ENCODE results near the gene PIEZO1.
A peak's percentile ranks its signal among the peaks of the same experiment; 100 is the strongest.

Gene PIEZO1

GRCh38 chr16:88806491-88807111, 21.6 kb upstream of the PIEZO1 start:
- Histone ChIP-seq H3K4me3 (ENCODE audit: low read depth, low read length) (no peak overlapping the region), H3K9ac (ENCODE audit: low read length) (no peak overlapping the region), H4K8ac (ENCODE audit: low read depth, low read length) (no peak overlapping the region), H3K18ac (ENCODE audit: low read length) (no peak overlapping the region), H3K4me2 (ENCODE audit: low read length) (no peak overlapping the region), H2BK120ac (ENCODE audit: insufficient read depth, low read length, poor library complexity) (no peak overlapping the region), H4K91ac (ENCODE audit: low read depth, low read length) (no peak overlapping the region), H3K9me3 (ENCODE audit: insufficient read depth, low read depth, low read length) (no peaks in the 10 kb centered on the region), H3K79me2 (ENCODE audit: control insufficient read depth, insufficient read depth, low read length, poor library complexity) (peaks cover 14% of the 10 kb centered on the region), H3K27ac (ENCODE audit: low read depth, low read length) (no peak overlapping the region), H3K23ac (ENCODE audit: low read length) (no peak overlapping the region), H2AFZ (ENCODE audit: insufficient read depth, low read length, poor library complexity) (no peak overlapping the region), H2AK5ac (ENCODE audit: low read length) (no peak overlapping the region), H3K36me3 (ENCODE audit: control insufficient read depth in 1 of 2, insufficient read depth in 2 of 2, low read length in 2 of 2) (peaks cover 51% of the 10 kb centered on the region in 2 experiments), H3K27me3 (ENCODE audit: insufficient read depth, low read length) (no peaks in the 10 kb centered on the region), H3K4me1 (ENCODE audit: control insufficient read depth in 1 of 2, insufficient read depth in 2 of 2, low read length in 2 of 2) (peaks cover 17 to 30% of the 10 kb centered on the region in 2 experiments), H2BK5ac (ENCODE audit: low read depth, low read length, poor library complexity) (no peak overlapping the region), H3K4ac (ENCODE audit: low read depth, low read length) (no peak overlapping the region), H3K14ac (ENCODE audit: low read length) (no peak overlapping the region), H4K12ac (ENCODE audit: low read depth, low read length) (no peak overlapping the region), H3K79me1 (ENCODE audit: low read length) (peaks cover 15% of the 10 kb centered on the region), H2BK12ac (ENCODE audit: low read length) (no peak overlapping the region)
- no peak for DNase-seq
- no CpG with 5 or more reads among the region's 27 CpGs for WGBS (ENCODE audit: extremely low coverage, insufficient coverage, insufficient read length)

- peaks cover 9% of the 10 kb centered on the region for H3K79me1 ChIP-seq (ENCODE audit: low read length)
- H2AK5ac ChIP-seq (ENCODE audit: low read length): no peak overlapping the region
- H3K4me3 ChIP-seq (ENCODE audit: low read depth, low read length): peak overlapping the region; percentile 43
- no peak overlapping the region for H2BK5ac ChIP-seq (ENCODE audit: low read depth, low read length, poor library complexity)
- H3K27ac ChIP-seq (ENCODE audit: low read depth, low read length): no peak overlapping the region
- peaks cover 9% of the 10 kb centered on the region for H3K79me2 ChIP-seq (ENCODE audit: control insufficient read depth, insufficient read depth, low read length, poor library complexity)
- no peak overlapping the region for H2BK12ac ChIP-seq (ENCODE audit: low read length)
- no peak overlapping the region for H3K23ac ChIP-seq (ENCODE audit: low read length)
- peaks cover 15 to 25% of the 10 kb centered on the region in 2 experiments for H3K4me1 ChIP-seq (ENCODE audit: control insufficient read depth in 1 of 2, insufficient read depth in 2 of 2, low read length in 2 of 2)
- no peaks in the 10 kb centered on the region for H3K27me3 ChIP-seq (ENCODE audit: insufficient read depth, low read length)
- H3K36me3 ChIP-seq (ENCODE audit: control insufficient read depth in 1 of 2, insufficient read depth in 2 of 2, low read length in 2 of 2): peaks cover 51% of the 10 kb centered on the region in 2 experiments
- no peak overlapping the region for H2AFZ ChIP-seq (ENCODE audit: insufficient read depth, low read length, poor library complexity)
- H4K91ac ChIP-seq (ENCODE audit: low read depth, low read length): no peak overlapping the region
- no peak overlapping the region for H2BK120ac ChIP-seq (ENCODE audit: insufficient read depth, low read length, poor library complexity)
- no peak for DNase-seq
- no peak overlapping the region for H3K18ac ChIP-seq (ENCODE audit: low read length)
- H3K14ac ChIP-seq (ENCODE audit: low read length): no peak overlapping the region
- H3K4me2 ChIP-seq (ENCODE audit: low read length): no peak overlapping the region
- H3K4ac ChIP-seq (ENCODE audit: low read depth, low read length): no peak overlapping the region
- WGBS (ENCODE audit: extremely low coverage, insufficient coverage, insufficient read length): no CpG with 5 or more reads among the region's 21 CpGs
- no peak overlapping the region for H4K12ac ChIP-seq (ENCODE audit: low read depth, low read length)
- peak overlapping the region; percentile 17 for H3K9ac ChIP-seq (ENCODE audit: low read length)
- H3K9me3 ChIP-seq (ENCODE audit: insufficient read depth, low read depth, low read length): no peaks in the 10 kb centered on the region
- H4K8ac ChIP-seq (ENCODE audit: low read depth, low read length): no peak overlapping the region
Observed at GRCh38 chr16:88805887-88806393, 20.9 kb upstream of the PIEZO1 start.

GRCh38 chr16:88805340-88805715, 20.3 kb upstream of the PIEZO1 start:
- Histone ChIP-seq H3K4me2 (ENCODE audit: low read length) (peak overlapping the region; percentile 68), H2AFZ (ENCODE audit: insufficient read depth, low read length, poor library complexity) (no peak overlapping the region), H4K91ac (ENCODE audit: low read depth, low read length) (no peak overlapping the region), H3K4me3 (ENCODE audit: low read depth, low read length) (no peak overlapping the region), H3K27ac (ENCODE audit: low read depth, low read length) (no peak overlapping the region), H3K9me3 (ENCODE audit: insufficient read depth, low read depth, low read length) (no peaks in the 10 kb centered on the region), H3K4ac (ENCODE audit: low read depth, low read length) (no peak overlapping the region), H3K9ac (ENCODE audit: low read length) (no peak overlapping the region), H4K8ac (ENCODE audit: low read depth, low read length) (no peak overlapping the region), H3K36me3 (ENCODE audit: control insufficient read depth in 1 of 2, insufficient read depth in 2 of 2, low read length in 2 of 2) (peaks cover 51% of the 10 kb centered on the region in 2 experiments), H2AK5ac (ENCODE audit: low read length) (no peak overlapping the region), H3K79me1 (ENCODE audit: low read length) (peaks cover 9% of the 10 kb centered on the region), H3K18ac (ENCODE audit: low read length) (peak overlapping the region; percentile 25), H3K23ac (ENCODE audit: low read length) (no peak overlapping the region), H3K79me2 (ENCODE audit: control insufficient read depth, insufficient read depth, low read length, poor library complexity) (peaks cover 9% of the 10 kb centered on the region), H2BK120ac (ENCODE audit: insufficient read depth, low read length, poor library complexity) (no peak overlapping the region), H3K14ac (ENCODE audit: low read length) (no peak overlapping the region), H3K27me3 (ENCODE audit: insufficient read depth, low read length) (no peaks in the 10 kb centered on the region), H2BK12ac (ENCODE audit: low read length) (no peak overlapping the region), H4K12ac (ENCODE audit: low read depth, low read length) (no peak overlapping the region), H3K4me1 (ENCODE audit: control insufficient read depth in 1 of 2, insufficient read depth in 2 of 2, low read length in 2 of 2) (peaks cover 9 to 19% of the 10 kb centered on the region in 2 experiments), H2BK5ac (ENCODE audit: low read depth, low read length, poor library complexity) (no peak overlapping the region)
- DNase-seq: no peak
- WGBS (ENCODE audit: extremely low coverage, insufficient coverage, insufficient read length): no CpG with 5 or more reads among the region's 22 CpGs

GRCh38 chr16:88804552-88805339, 19.7 kb upstream of the PIEZO1 start:
- peaks cover 8 to 13% of the 10 kb centered on the region in 2 experiments for H3K4me1 ChIP-seq (ENCODE audit: control insufficient read depth in 1 of 2, insufficient read depth in 2 of 2, low read length in 2 of 2)
- peak overlapping the region; percentile 65 for H3K18ac ChIP-seq (ENCODE audit: low read length)
- no peak overlapping the region for H3K23ac ChIP-seq (ENCODE audit: low read length)
- no peak overlapping the region for H2BK5ac ChIP-seq (ENCODE audit: low read depth, low read length, poor library complexity)
- H3K36me3 ChIP-seq (ENCODE audit: control insufficient read depth in 1 of 2, insufficient read depth in 2 of 2, low read length in 2 of 2): peaks cover 46 to 49% of the 10 kb centered on the region in 2 experiments
- H4K91ac ChIP-seq (ENCODE audit: low read depth, low read length): peak overlapping the region; percentile 15
- H3K27me3 ChIP-seq (ENCODE audit: insufficient read depth, low read length): no peaks in the 10 kb centered on the region
- no peak overlapping the region for H2AK5ac ChIP-seq (ENCODE audit: low read length)
- H2BK120ac ChIP-seq (ENCODE audit: insufficient read depth, low read length, poor library complexity): peak overlapping the region; percentile 19
- H3K79me1 ChIP-seq (ENCODE audit: low read length): peaks cover 9% of the 10 kb centered on the region
- H3K79me2 ChIP-seq (ENCODE audit: control insufficient read depth, insufficient read depth, low read length, poor library complexity): peaks cover 9% of the 10 kb centered on the region
- peak overlapping the region; percentile 14 for H4K8ac ChIP-seq (ENCODE audit: low read depth, low read length)
- H2BK12ac ChIP-seq (ENCODE audit: low read length): no peak overlapping the region
- H3K14ac ChIP-seq (ENCODE audit: low read length): peak overlapping the region; percentile 50
- peak in 1 of 2 donors; percentile 58 for DNase-seq
- no peak overlapping the region for H2AFZ ChIP-seq (ENCODE audit: insufficient read depth, low read length, poor library complexity)
- no CpG with 5 or more reads among the region's 39 CpGs for WGBS (ENCODE audit: extremely low coverage, insufficient coverage, insufficient read length)
- H3K9ac ChIP-seq (ENCODE audit: low read length): peak overlapping the region; percentile 88
- H3K4me3 ChIP-seq (ENCODE audit: low read depth, low read length): peak overlapping the region; percentile 80
- H3K9me3 ChIP-seq (ENCODE audit: insufficient read depth, low read depth, low read length): no peaks in the 10 kb centered on the region
- H3K4me2 ChIP-seq (ENCODE audit: low read length): peak overlapping the region; percentile 68
- no peak overlapping the region for H3K27ac ChIP-seq (ENCODE audit: low read depth, low read length)
- peak overlapping the region; percentile 63 for H3K4ac ChIP-seq (ENCODE audit: low read depth, low read length)
- no peak overlapping the region for H4K12ac ChIP-seq (ENCODE audit: low read depth, low read length)

All from trophoblast cell (in vitro differentiated cells and primary cell).